GM23338 (cell line): ENCODE results near the gene GRID1. TPM values are rescaled to one million over a fixed set of nuclear protein-coding genes. Genes with fewer than 3 reads are reported as not detected.

Source experiments
- ATAC-seq: fragments of 200-7000 bp; cut with Tn5 transposase; 3 replicates; pipeline ENCODE4 v1.9.1; 2020
- DNase-seq: peaks from one replicate; pipeline ENCODE4 v3.0.0-alpha.2; 2015; ENCODE audit warnings: low spot score
- H2AFZ ChIP-seq: fragments of 200-600 bp; sonication (generic); 2 replicates; pipeline ENCODE4 v1.8.0; 2016; ENCODE audit warnings: antibody characterized with exemption, mild to moderate bottlenecking, moderate library complexity
- H3F3A ChIP-seq: fragments of 200-600 bp; sonication (generic); replicated peaks from 2 replicates; pipeline ENCODE4 v1.8.0; 2017; ENCODE audit warnings: antibody characterized with exemption, mixed run types, low read depth
- H3K27ac ChIP-seq: fragments of 200-600 bp; sonication (generic); 2 replicates; pipeline ENCODE4 v1.6.1; 2016; ENCODE audit warnings: low read depth
- H3K27me3 ChIP-seq: fragments of 200-600 bp; sonication (generic); 2 replicates; pipeline ENCODE4 v1.8.0; 2016; ENCODE audit warnings: mild to moderate bottlenecking, mixed run types, moderate library complexity; ENCODE audit not compliant: insufficient read depth
- H3K36me3 ChIP-seq: fragments of 200-600 bp; sonication (generic); 2 replicates; pipeline ENCODE4 v1.8.0; 2016; ENCODE audit warnings: mild to moderate bottlenecking; ENCODE audit not compliant: insufficient read depth
- H3K4me1 ChIP-seq: fragments of 200-600 bp; sonication (generic); 2 replicates; pipeline ENCODE4 v1.8.0; 2016; ENCODE audit warnings: mild to moderate bottlenecking, moderate library complexity; ENCODE audit not compliant: insufficient read depth
- H3K4me2 ChIP-seq: fragments of 200-600 bp; sonication (generic); 2 replicates; pipeline ENCODE4 v1.7.1; 2017; ENCODE audit warnings: mixed run types
- H3K4me3 ChIP-seq: fragments of 200-600 bp; sonication (generic); 2 replicates; pipeline ENCODE4 v1.6.1; 2016; ENCODE audit warnings: mixed run types
- H3K79me2 ChIP-seq: fragments of 200-600 bp; sonication (generic); replicated peaks from 2 replicates; pipeline ENCODE4 v1.8.0; 2017; ENCODE audit warnings: mild to moderate bottlenecking; ENCODE audit not compliant: insufficient read depth
- H3K9me2 ChIP-seq: fragments of 200-600 bp; sonication (generic); 2 replicates; pipeline ENCODE4 v1.8.0; 2017; ENCODE audit not compliant: insufficient read depth
- H4K20me1 ChIP-seq: fragments of 200-600 bp; sonication (generic); replicated peaks from 2 replicates; pipeline ENCODE4 v1.8.0; 2017; ENCODE audit warnings: mild to moderate bottlenecking; ENCODE audit not compliant: insufficient read depth
- H3K27ac Mint-ChIP-seq: 2 replicates; pipeline ENCODE4 v1.8.0; 2020; ENCODE audit warnings: inconsistent platforms, mild to moderate bottlenecking, moderate library complexity, mixed read lengths
- H3K27me3 Mint-ChIP-seq: 3 replicates; pipeline ENCODE4 v1.8.0; 2022; ENCODE audit warnings: low read depth, mild to moderate bottlenecking, moderate library complexity, mixed read lengths, inconsistent platforms; ENCODE audit not compliant: insufficient read depth, poor library complexity
- H3K36me3 Mint-ChIP-seq: 3 replicates; pipeline ENCODE4 v1.8.0; 2021; ENCODE audit warnings: low read depth, mild to moderate bottlenecking, inconsistent platforms, moderate library complexity, mixed read lengths
- H3K4me1 Mint-ChIP-seq: 3 replicates; pipeline ENCODE4 v1.8.0; 2020; ENCODE audit warnings: mild to moderate bottlenecking, inconsistent platforms, mixed read lengths
- H3K4me3 Mint-ChIP-seq: 3 replicates; pipeline ENCODE4 v1.8.0; 2021; ENCODE audit warnings: moderate library complexity, mild to moderate bottlenecking, inconsistent platforms, mixed read lengths
- H3K9me3 Mint-ChIP-seq: 3 replicates; pipeline ENCODE4 v1.8.0; 2020; ENCODE audit warnings: moderate library complexity, mild to moderate bottlenecking, inconsistent platforms, mixed read lengths
- CREB1 ChIP-seq: fragments of 250-450 bp; sonication (Bioruptor Pico); IDR thresholded peaks from 2 replicates; pipeline ENCODE4 v1.5.0; 2020; ENCODE audit warnings: low read depth, mild to moderate bottlenecking, moderate library complexity
- CTCF ChIP-seq, 2 experiments: fragments of 200-600 bp in 1 of 2; sonication (generic) in 1 of 2; conservative IDR thresholded peaks; 2 replicates each; pipeline versions ENCODE4 v1.5.1 to v1.6.1; 2016 to 2017; ENCODE audit warnings: antibody characterized with exemption in 2 of 2, low read depth in 2 of 2, mild to moderate bottlenecking in 2 of 2, moderate library complexity in 1 of 2
- EZH2 ChIP-seq: fragments of 200-600 bp; sonication (generic); IDR thresholded peaks from one replicate; pipeline ENCODE4 v1.8.0; 2017; ENCODE audit warnings: antibody characterized with exemption, mild to moderate bottlenecking, low read depth; ENCODE audit not compliant: unreplicated experiment
- EZH2phosphoT487 ChIP-seq: fragments of 200-600 bp; sonication (generic); IDR thresholded peaks from one replicate; pipeline ENCODE4 v1.8.1; 2018; ENCODE audit warnings: antibody characterized with exemption; ENCODE audit not compliant: unreplicated experiment
- JUNB ChIP-seq: IDR thresholded peaks from one replicate; pipeline ENCODE4 v1.6.1; 2016; ENCODE audit warnings: antibody characterized with exemption; ENCODE audit not compliant: unreplicated experiment
- NANOG ChIP-seq: IDR thresholded peaks from 2 replicates; pipeline ENCODE4 v1.6.1; 2016; ENCODE audit warnings: antibody characterized with exemption, borderline replicate concordance
- REST ChIP-seq: IDR thresholded peaks from one replicate; pipeline ENCODE4 v1.6.1; 2018; ENCODE audit warnings: antibody characterized with exemption; ENCODE audit not compliant: unreplicated experiment
- STAT1 ChIP-seq: IDR thresholded peaks from one replicate; pipeline ENCODE4 v1.6.1; 2016; ENCODE audit warnings: antibody characterized with exemption; ENCODE audit not compliant: unreplicated experiment
- ZNF114 ChIP-seq: fragments of 250-450 bp; sonication (Bioruptor Pico); IDR thresholded peaks from 2 replicates; pipeline ENCODE4 v1.5.0; 2020; ENCODE audit warnings: mild to moderate bottlenecking, moderate library complexity
- ZNF331 ChIP-seq: fragments of 250-450 bp; sonication (Bioruptor Pico); IDR thresholded peaks from 2 replicates; pipeline ENCODE4 v1.5.0; 2020; ENCODE audit warnings: low read depth, mild to moderate bottlenecking, moderate library complexity
- polyA plus RNA-seq: library from polyadenylated mRNA; unstranded; fragments of >200 nt; fragmentation: Nextera tagmentation; extraction: Ambion mirVana; gene quantifications from 2 replicates; pipeline ENCODE4 v1.2.1, GENCODE V29; 2016
- total RNA-seq: library from RNA; depleted of rRNA; stranded (reverse); fragments of >200 nt; shearing (Covaris generic); gene quantifications from 2 replicates; pipeline ENCODE4 v1.2.3, GENCODE V29; 2014
- TF ChIP-seq, protein P1 (sequence below): fragments of 250-450 bp; sonication (Bioruptor Pico); IDR thresholded peaks from 2 replicates; pipeline ENCODE4 v1.5.0; 2020; ENCODE audit warnings: mild to moderate bottlenecking, moderate library complexity

Gene GRID1
- total and polyA plus RNA-seq, 2 experiments from 2014 or later: 0.14 to 0.15 TPM

DNA sequence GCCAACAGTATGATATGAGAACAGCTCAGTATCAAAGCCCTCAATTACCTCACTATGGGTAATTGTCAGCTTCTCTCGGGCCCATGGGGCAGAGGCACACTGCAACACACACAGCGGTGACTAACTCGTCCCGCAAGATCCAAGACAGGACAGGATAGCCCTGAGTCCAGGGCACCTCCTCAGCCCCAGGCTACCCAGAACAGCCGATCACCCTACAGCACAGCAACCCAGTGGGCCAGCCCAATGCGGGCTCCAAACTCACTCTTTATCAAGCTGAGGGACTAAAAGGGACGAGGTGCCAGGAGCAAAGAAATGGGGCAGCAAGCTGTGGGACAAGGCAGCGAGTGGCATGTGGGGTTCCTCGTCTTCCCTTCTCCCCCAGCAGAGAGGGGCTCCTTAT is 765.1 kb downstream of the GRID1 start:
- no peaks in the 10 kb centered on the region for H3K79me2 ChIP-seq
- no peaks in the 10 kb centered on the region for H4K20me1 ChIP-seq
- H3K4me2 ChIP-seq: no peak overlapping the region
- no peaks in the 10 kb centered on the region for H3K4me1 Mint-ChIP-seq
- peaks cover 5% of the 10 kb centered on the region; the same call in 1 of the 3 replicates for H3K36me3 Mint-ChIP-seq
- H3K27me3 Mint-ChIP-seq: peaks cover 2% of the 10 kb centered on the region
- H3K9me3 Mint-ChIP-seq: peaks cover 86% of the 10 kb centered on the region
- no peaks in the 10 kb centered on the region for H3K4me1 ChIP-seq
- H3K27me3 ChIP-seq: no peaks in the 10 kb centered on the region
- no peak overlapping the region for H3K27ac ChIP-seq
- H3K36me3 ChIP-seq: no peaks in the 10 kb centered on the region
- DNase-seq (no peak), ATAC-seq (no peak)
- H3F3A ChIP-seq: no peaks in the 10 kb centered on the region
- no peak overlapping the region for H3K4me3 Mint-ChIP-seq
- H3K4me3 ChIP-seq: no peak overlapping the region
- no peak overlapping the region for H3K27ac Mint-ChIP-seq
- H3K9me2 ChIP-seq: no peaks in the 10 kb centered on the region
- no peak overlapping the region for H2AFZ ChIP-seq
- TF ChIP-seq NANOG (no peak), ZNF114 (CRISPR knock-in tag) (no peak)

DNA sequence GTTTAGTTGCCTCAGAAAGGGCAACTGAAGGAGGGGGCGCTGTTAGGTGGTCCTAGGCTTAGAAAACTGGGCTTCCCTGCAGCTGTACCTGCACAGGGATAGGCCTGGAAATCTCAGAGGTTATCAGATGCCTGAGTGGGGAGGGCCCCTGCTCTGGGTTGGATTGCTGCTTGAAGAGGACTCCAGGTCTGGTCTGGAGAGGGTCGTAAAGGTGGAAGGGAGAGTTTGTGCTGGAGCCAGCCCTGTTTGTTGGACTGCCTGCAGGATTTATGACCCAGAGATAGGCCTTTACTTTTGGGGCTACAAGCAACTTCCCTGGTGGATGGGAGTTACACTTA is 765.9 kb downstream of the GRID1 start:
- no peak for ATAC-seq
- H3K4me1 Mint-ChIP-seq: no peaks in the 10 kb centered on the region
- Histone ChIP-seq H3K9me2 (no peaks in the 10 kb centered on the region), H3K4me3 (no peak overlapping the region), H3K4me2 (no peak overlapping the region), H3K36me3 (no peaks in the 10 kb centered on the region), H3K27ac (no peak overlapping the region), H4K20me1 (no peaks in the 10 kb centered on the region), H3F3A (no peaks in the 10 kb centered on the region), H3K79me2 (no peaks in the 10 kb centered on the region), H3K4me1 (no peaks in the 10 kb centered on the region), H2AFZ (no peak overlapping the region), H3K27me3 (no peaks in the 10 kb centered on the region)
- DNase-seq: no peak
- no peak overlapping the region for H3K4me3 Mint-ChIP-seq
- peaks cover 4% of the 10 kb centered on the region for H3K27me3 Mint-ChIP-seq
- H3K36me3 Mint-ChIP-seq: peaks cover 5% of the 10 kb centered on the region; the same call in 1 of the 3 replicates
- H3K27ac Mint-ChIP-seq: no peak overlapping the region
- H3K9me3 Mint-ChIP-seq: peaks cover 88% of the 10 kb centered on the region
- TF ChIP-seq ZNF331 (CRISPR knock-in tag): no peak
- TF ChIP-seq EZH2phosphoT487: no peak
- TF ChIP-seq CTCF (conservative IDR thresholded peaks at IDR 0.05; ENCODE audit: low read depth in 2 of 2): no peak
- no peak for TF ChIP-seq EZH2
- TF ChIP-seq JUNB: no peak
- no peak for TF ChIP-seq NANOG
- TF ChIP-seq, protein P1, sequence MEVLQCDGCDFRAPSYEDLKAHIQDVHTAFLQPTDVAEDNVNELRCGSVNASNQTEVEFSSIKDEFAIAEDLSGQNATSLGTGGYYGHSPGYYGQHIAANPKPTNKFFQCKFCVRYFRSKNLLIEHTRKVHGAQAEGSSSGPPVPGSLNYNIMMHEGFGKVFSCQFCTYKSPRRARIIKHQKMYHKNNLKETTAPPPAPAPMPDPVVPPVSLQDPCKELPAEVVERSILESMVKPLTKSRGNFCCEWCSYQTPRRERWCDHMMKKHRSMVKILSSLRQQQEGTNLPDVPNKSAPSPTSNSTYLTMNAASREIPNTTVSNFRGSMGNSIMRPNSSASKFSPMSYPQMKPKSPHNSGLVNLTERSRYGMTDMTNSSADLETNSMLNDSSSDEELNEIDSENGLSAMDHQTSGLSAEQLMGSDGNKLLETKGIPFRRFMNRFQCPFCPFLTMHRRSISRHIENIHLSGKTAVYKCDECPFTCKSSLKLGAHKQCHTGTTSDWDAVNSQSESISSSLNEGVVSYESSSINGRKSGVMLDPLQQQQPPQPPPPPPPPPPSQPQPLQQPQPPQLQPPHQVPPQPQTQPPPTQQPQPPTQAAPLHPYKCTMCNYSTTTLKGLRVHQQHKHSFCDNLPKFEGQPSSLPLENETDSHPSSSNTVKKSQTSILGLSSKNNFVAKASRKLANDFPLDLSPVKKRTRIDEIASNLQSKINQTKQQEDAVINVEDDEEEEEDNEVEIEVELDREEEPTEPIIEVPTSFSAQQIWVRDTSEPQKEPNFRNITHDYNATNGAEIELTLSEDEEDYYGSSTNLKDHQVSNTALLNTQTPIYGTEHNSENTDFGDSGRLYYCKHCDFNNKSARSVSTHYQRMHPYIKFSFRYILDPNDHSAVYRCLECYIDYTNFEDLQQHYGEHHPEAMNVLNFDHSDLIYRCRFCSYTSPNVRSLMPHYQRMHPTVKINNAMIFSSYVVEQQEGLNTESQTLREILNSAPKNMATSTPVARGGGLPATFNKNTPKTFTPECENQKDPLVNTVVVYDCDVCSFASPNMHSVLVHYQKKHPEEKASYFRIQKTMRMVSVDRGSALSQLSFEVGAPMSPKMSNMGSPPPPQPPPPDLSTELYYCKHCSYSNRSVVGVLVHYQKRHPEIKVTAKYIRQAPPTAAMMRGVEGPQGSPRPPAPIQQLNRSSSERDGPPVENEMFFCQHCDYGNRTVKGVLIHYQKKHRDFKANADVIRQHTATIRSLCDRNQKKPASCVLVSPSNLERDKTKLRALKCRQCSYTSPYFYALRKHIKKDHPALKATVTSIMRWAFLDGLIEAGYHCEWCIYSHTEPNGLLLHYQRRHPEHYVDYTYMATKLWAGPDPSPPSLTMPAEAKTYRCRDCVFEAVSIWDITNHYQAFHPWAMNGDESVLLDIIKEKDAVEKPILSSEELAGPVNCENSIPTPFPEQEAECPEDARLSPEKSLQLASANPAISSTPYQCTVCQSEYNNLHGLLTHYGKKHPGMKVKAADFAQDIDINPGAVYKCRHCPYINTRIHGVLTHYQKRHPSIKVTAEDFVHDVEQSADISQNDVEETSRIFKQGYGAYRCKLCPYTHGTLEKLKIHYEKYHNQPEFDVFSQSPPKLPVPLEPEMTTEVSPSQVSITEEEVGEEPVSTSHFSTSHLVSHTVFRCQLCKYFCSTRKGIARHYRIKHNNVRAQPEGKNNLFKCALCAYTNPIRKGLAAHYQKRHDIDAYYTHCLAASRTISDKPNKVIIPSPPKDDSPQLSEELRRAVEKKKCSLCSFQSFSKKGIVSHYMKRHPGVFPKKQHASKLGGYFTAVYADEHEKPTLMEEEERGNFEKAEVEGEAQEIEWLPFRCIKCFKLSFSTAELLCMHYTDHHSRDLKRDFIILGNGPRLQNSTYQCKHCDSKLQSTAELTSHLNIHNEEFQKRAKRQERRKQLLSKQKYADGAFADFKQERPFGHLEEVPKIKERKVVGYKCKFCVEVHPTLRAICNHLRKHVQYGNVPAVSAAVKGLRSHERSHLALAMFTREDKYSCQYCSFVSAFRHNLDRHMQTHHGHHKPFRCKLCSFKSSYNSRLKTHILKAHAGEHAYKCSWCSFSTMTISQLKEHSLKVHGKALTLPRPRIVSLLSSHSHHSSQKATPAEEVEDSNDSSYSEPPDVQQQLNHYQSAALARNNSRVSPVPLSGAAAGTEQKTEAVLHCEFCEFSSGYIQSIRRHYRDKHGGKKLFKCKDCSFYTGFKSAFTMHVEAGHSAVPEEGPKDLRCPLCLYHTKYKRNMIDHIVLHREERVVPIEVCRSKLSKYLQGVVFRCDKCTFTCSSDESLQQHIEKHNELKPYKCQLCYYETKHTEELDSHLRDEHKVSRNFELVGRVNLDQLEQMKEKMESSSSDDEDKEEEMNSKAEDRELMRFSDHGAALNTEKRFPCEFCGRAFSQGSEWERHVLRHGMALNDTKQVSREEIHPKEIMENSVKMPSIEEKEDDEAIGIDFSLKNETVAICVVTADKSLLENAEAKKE (CRISPR knock-in tag): no peak
- TF ChIP-seq STAT1: no peak
- no peak for TF ChIP-seq REST
- TF ChIP-seq CREB1 (CRISPR knock-in tag): no peak
